GM12891 (cell line): Measurements from ENCODE around the gene JADE3.
A peak's percentile ranks its signal among the peaks of the same experiment; 100 is the strongest.

Experiments
- DNase-seq: peaks from one replicate; pipeline ENCODE4 v3.0.0; 2011; ENCODE audit warnings: low spot score; ENCODE audit not compliant: insufficient read length
- FAIRE-seq: peaks from 2 replicates; lab custom pipeline; 2011; peaks lifted over from hg19 to GRCh38; lab: Jason Lieb, UNC
- PAX5 ChIP-seq: IDR thresholded peaks from 2 replicates; pipeline ENCODE4 v1.6.1; 2011; ENCODE audit warnings: low read length, moderate library complexity, mild to moderate bottlenecking; ENCODE audit not compliant: insufficient read depth, severe bottlenecking
- POLR2A ChIP-seq: IDR thresholded peaks from 2 replicates; pipeline ENCODE4 v1.6.1; 2011; ENCODE audit warnings: low read depth, low read length, control low read depth
- POLR2AphosphoS5 ChIP-seq: IDR thresholded peaks from 2 replicates; pipeline ENCODE4 v1.6.1; 2011; ENCODE audit warnings: low read depth, low read length, control low read depth
- POU2F2 ChIP-seq: IDR thresholded peaks from 2 replicates; pipeline ENCODE4 v1.6.1; 2011; ENCODE audit warnings: low read depth, mild to moderate bottlenecking, control low read depth, low read length, moderate library complexity
- SPI1 ChIP-seq: IDR thresholded peaks from 2 replicates; pipeline ENCODE4 v1.6.1; 2011; ENCODE audit warnings: low read depth, low read length, control low read depth
- TAF1 ChIP-seq: IDR thresholded peaks from 2 replicates; pipeline ENCODE4 v1.6.1; 2011; ENCODE audit warnings: low read depth, low read length, control low read depth

The JADE3 gene

DNA sequence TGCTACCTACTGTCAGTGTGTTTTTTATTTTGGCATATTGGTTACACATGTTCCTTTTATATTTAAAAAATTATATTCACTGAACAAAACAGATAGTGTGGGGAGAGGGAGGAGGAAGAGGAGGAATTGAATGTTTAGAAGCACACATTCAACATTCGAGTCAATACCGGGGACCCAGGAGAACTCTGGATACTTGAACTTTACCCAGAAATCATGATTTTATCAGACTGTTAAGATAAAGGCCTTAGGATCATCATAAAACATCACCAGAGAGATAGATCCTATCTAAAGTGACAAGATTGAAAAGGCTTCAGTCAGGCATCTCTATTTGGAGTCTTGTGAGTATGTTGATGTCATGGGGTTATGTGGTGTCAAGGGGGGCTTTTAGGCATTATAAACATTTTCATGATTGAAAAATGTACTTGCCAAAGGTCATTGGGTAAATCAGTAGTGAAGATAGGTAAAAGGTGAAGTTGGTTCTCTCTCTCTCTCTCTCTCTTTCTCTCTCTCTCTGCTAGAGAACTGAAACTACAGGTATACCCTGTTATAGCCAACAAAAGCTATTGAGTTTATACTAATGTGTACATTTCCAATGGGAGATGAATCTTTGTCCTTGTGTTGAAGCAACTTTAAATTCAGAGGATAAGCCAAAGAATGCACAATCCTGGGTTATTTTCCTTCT, 149.2 kb downstream of the JADE3 start:
- TF ChIP-seq POLR2AphosphoS5 = no peak
- TF ChIP-seq TAF1 = no peak
- no peak for TF ChIP-seq POLR2A
- no peak for TF ChIP-seq PAX5
- TF ChIP-seq SPI1 = no peak
- no peak for TF ChIP-seq POU2F2
- FAIRE-seq (no peak), DNase-seq (no peak)

DNA sequence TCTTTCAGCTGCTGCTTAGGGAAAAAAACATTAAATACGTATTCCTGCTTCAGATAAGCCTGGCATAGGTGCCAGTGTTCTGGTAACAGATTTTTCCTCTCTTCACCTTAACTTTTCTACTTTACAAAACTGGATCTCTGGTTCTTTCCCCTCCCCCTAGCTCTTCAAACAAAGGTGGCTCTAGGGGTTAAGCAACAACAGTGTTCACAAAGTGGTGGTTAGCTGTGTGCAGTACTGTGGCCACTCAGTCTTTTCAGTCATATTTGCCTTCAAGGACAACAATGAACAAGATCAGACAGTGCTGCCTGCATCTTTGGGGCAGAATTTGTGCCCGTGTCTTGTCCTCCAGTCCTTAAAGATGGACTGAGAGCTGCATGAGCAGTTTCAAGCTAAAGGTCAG, 151.0 kb downstream of the JADE3 start:
- DNase-seq = no peak
- no peak for FAIRE-seq
- TF ChIP-seq SPI1 (no peak), POLR2AphosphoS5 (no peak)

DNA sequence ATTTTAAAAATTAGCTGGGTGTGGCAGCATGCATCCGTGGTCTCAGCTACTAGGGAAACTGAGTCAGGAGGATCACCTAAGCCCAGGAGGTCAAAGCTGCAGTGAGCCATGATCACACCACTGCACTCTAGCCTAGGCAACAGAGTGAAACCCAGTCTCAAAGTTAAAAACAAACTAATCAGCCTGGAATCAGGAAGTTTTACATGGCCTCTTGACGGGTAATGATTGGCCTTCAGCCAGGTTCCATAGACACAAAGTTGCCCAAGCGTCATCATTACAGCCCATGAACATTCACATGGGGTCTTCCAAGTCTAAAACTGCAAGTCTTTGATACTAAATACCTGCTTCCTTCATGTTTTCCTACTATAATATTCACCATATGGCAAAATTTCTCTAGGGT, 156.0 kb downstream of the JADE3 start:
- DNase-seq (no peak), FAIRE-seq (no peak)
- no peak for TF ChIP-seq TAF1
- TF ChIP-seq POU2F2 = no peak
- no peak for TF ChIP-seq SPI1
- no peak for TF ChIP-seq POLR2A
- TF ChIP-seq PAX5 = no peak
- TF ChIP-seq POLR2AphosphoS5 = no peak

DNA sequence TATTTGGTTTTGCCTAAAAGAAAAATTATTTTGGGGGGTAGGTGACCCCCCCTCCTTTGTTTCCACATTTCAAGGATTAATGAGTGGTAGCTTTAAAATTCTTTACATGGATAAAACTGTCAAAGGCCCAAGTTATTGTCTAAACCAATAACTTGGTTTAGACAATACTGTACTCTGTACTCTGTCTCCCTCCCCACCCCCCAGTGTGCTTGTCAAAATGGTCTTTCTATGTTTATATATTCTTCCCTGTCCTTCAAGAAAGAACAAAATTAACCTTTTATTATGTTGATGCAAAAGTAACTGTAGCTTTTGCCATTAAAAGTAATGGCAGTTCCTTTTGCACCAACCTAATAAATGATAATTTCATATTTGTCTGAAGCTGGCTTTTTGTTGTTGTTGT, 156.5 kb downstream of the JADE3 start:
- TF ChIP-seq PAX5 = no peak
- no peak for TF ChIP-seq TAF1
- no peak for TF ChIP-seq POLR2AphosphoS5
- DNase-seq = no peak
- FAIRE-seq = no peak

DNA sequence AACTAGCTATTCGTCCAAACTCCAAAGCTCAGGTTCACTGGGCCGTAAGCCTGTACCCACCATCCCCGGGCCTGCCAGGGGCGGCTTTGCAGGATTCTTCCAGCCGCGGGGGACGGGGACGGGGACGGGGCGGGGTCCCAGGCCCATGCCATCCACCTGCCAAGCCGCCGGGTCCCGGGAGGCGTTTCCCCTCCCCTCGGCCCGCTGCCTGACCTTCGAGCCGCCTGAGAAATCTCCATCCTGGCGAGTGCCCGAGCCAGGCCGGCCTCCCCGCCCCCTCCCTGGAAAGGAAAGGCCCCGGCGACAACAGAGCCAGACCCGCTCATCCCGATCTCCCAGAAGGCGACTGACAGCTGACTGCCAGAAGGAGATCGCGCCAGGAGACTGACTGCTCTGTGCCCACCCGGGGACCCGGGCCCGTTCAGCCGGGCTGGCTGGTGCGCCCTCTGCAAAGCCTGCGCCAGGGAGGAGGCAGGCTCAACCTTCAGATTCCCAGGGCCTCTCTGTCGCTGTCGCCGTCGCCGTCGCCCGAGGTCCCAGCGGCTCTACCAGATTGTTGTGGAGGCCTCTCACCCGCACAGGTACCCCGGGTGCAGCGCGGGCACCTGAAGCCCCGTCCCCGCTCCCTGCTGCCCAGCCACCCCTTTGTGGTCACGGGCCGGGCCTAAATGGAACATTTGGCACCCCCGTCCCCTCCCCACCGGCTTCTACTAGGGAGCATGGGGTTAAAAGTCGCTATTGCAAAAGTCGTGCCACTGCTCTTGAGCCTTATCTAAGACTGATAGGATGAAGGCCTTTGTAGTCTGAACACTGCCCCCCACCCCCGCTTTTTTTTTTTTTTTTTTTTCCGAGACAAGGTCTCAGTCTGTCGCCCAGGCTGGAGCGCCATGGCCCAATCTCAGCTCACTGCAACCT, 166.2 kb downstream of the JADE3 start, which contains the start of gene RGN:
Gene RGN, plus strand, starts transcription at position 315 of the 915 bp plus-strand sequence. CDS start 2,702 bp downstream, outside the sequence.
- FAIRE-seq = no peak
- TF ChIP-seq PAX5 (no peak), POLR2AphosphoS5 (no peak), TAF1 (no peak)
- DNase-seq = no peak

DNA sequence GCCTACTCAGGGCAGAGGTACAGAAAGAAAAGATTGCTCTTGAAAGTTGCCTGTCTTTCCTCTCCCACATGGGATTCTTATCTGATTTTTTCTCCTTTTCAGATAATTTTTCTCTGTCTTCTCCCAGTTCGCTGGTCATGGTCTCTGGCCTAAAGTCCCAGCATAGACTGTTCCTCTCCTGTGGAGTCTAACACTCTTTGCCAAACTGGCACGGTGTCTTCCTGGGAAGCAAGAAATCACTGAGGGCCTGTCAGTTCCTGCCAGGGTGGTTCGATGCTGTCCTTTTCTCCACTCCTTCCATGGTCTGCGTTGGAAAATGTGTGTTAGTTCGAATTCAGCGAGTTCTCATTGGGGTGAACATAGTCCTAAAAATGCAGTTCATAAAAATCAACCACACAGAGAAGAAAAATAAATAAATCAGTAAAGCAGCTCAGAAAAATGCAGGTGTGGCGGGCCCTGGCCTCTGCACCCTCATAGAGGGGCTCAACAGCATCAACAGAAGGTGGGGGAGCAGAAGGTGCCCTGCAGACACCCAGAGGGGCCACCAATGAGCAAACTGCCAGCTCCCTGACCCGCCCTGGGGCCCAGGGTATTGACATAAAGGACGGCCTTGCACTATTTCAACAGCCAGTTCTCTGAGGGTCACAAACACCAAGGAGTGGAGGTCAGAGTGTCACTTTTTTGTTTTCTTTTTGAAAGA, 168.1 kb downstream of the JADE3 start:
- no peak for FAIRE-seq
- TF ChIP-seq PAX5 (no peak), SPI1 (no peak), POLR2AphosphoS5 (no peak), POU2F2 (no peak), TAF1 (no peak), POLR2A (no peak)
- no peak for DNase-seq

DNA sequence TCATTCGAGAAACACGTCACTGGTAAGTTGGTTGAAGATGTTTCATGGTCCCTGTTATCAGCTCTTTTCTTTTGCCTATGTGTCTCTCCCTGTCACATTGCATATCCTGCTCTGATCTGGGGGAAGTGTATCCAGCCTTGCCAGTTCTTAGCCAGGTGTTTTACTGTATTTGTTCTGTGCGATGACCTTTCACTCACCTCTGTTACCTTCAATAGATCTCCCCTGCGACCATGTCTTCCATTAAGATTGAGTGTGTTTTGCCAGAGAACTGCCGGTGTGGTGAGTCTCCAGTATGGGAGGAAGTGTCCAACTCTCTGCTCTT, 168.7 kb downstream of the JADE3 start:
- FAIRE-seq (no peak), DNase-seq (no peak)
- TF ChIP-seq POLR2A = no peak
- no peak for TF ChIP-seq TAF1
- no peak for TF ChIP-seq SPI1
- TF ChIP-seq POU2F2 = no peak
- no peak for TF ChIP-seq POLR2AphosphoS5
- TF ChIP-seq PAX5 = no peak

DNA sequence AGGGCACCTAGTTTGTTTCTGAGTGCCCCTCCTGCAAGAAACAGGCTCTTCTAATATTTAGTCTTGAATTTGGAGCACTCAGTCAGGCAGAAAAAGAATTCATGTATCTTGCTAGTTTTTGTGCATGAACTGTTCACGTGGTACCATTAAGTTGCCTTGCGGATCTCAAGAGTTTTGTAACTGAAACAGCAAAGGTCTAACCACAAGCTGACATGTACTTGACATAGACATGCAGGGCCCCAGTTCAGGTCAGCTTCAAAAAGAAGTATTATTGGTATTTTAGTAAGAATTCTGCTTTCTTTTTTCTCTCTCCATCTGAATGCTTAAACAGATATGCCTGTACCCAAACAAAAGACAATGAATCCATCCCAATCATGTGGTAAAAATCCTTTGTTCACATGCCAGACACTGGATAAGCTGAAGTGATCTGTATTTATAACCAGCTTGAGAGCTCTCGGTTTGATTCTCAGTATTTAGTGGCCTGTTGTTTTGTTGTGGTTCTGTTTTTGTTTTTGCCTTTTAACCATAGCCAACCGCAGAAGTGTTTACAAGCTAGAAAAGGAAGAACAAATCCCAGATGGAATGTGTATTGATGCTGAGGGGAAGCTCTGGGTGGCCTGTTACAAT, 179.0 kb downstream of the JADE3 start:
- no peak for DNase-seq
- peak; percentile 73 for FAIRE-seq
- TF ChIP-seq POLR2AphosphoS5 (no peak), POU2F2 (no peak), TAF1 (no peak), PAX5 (no peak), SPI1 (no peak), POLR2A (no peak)

DNA sequence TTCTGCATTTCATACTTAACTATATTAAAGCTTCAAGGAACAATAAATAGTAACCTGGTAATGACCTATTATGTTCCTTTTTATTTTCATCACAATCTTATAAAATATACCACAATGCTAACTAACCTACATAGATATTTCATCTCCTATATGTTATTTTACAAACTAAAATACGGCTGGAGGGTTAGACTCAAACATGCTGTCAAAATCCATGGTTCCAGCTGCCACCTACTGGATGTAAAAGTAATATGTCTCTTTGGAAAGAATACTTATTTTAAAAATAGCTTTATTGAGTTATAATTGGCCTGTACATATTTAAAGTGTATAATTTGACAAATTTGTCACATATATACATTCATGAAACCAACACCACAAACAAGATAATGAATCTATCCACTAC, 181.0 kb downstream of the JADE3 start:
- FAIRE-seq (peak; percentile 48), DNase-seq (no peak)
- no peak for TF ChIP-seq PAX5
- no peak for TF ChIP-seq SPI1
- no peak for TF ChIP-seq POLR2AphosphoS5
- no peak for TF ChIP-seq POU2F2
- TF ChIP-seq POLR2A = no peak
- TF ChIP-seq TAF1 = no peak

DNA sequence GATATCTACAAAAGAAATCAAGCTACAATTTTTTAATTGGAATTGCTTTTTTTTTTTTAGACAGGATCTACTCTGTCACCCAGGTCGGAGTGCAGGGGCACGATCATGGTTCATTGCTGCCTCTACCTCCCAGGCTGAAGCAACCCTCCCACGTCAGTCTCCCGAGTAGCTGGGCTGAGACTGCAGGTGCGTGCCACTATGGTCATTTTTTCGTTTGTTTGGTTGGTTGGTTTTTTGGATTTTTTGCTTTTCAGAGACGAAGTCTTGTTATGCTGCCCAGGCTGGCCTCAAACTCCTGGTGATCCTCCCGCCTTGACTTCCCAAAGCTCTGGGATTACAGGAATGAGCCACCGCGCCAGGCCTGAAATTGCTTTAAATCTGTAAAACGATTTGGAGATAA, 181.6 kb downstream of the JADE3 start:
- DNase-seq = no peak
- no peak for TF ChIP-seq POLR2AphosphoS5
- no peak for TF ChIP-seq TAF1
- TF ChIP-seq POLR2A = no peak
- TF ChIP-seq SPI1 = no peak
- TF ChIP-seq POU2F2 = no peak
- TF ChIP-seq PAX5 = no peak
- FAIRE-seq = no peak
